ENCODE results near the gene DCP1A. TPM values are rescaled to one million over a fixed set of nuclear protein-coding genes. Genes with fewer than 3 reads are reported as not detected.

DCP1A gene
- total RNA-seq, 1 donor from 2014 or later: 32.9 TPM

DNA sequence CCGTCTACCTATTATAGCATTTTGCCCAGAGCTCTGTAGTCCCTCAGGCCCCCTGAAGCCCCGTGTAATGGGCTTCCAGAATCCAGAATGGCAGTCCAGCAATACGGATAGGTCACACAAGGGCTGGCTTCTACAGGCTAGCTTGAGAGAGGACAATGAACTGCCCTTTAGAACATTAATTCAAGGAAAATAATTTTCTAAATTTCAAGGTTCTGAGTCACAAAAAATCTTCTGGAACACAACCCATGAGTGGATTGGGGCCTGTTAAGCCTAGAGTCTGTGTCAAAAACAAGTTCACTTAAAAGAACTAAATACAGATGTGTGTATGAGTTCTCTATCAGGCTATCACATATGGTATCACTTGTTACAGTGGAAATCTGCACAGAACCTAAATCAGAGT lies 28.8 kb downstream of the DCP1A start:
- no peak for TF ChIP-seq POLR2A (IDR thresholded peaks at IDR 0.05)
- TF ChIP-seq, protein P1, sequence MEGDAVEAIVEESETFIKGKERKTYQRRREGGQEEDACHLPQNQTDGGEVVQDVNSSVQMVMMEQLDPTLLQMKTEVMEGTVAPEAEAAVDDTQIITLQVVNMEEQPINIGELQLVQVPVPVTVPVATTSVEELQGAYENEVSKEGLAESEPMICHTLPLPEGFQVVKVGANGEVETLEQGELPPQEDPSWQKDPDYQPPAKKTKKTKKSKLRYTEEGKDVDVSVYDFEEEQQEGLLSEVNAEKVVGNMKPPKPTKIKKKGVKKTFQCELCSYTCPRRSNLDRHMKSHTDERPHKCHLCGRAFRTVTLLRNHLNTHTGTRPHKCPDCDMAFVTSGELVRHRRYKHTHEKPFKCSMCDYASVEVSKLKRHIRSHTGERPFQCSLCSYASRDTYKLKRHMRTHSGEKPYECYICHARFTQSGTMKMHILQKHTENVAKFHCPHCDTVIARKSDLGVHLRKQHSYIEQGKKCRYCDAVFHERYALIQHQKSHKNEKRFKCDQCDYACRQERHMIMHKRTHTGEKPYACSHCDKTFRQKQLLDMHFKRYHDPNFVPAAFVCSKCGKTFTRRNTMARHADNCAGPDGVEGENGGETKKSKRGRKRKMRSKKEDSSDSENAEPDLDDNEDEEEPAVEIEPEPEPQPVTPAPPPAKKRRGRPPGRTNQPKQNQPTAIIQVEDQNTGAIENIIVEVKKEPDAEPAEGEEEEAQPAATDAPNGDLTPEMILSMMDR (IDR thresholded peaks at IDR 0.05): no peak
- no peak for TF ChIP-seq POLR2AphosphoS5 (IDR thresholded peaks at IDR 0.05; ENCODE audit: insufficient read depth in 1 of 2, low read depth in 1 of 2)

DNA sequence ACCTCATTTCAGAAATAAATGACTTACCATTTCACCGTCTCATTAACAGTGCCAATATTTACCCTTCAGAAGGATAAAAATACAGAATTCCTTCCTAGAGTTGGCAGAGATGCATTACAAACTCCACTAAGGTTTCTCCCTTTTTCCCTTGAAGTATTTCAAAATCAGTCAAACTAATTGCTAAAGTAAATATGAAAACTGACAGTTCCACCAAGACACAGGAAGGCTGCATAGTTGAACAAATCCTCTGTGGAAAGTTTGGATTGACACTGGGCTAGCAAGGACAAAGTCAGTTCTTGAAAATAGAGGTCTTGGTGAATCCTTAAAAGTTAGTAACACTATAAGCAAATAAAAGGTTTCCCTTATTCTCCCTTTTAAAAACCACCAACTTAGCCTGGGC lies 34.5 kb downstream of the DCP1A start:
- Histone ChIP-seq H3K27me3 (no peaks in the 10 kb centered on the region), H3K4me3 (no peak overlapping the region), H3K27ac (no peak overlapping the region), H3K4me1 (no peaks in the 10 kb centered on the region), H3K9me3 (no peaks in the 10 kb centered on the region), H3K36me3 (peaks cover 0 to 32% of the 10 kb centered on the region in 2 donors)
- no peak for TF ChIP-seq POLR2A (IDR thresholded peaks at IDR 0.05)
- no peak for TF ChIP-seq POLR2AphosphoS5 (IDR thresholded peaks at IDR 0.05; ENCODE audit: insufficient read depth in 1 of 2, low read depth in 1 of 2)
- TF ChIP-seq, protein P1 (IDR thresholded peaks at IDR 0.05): no peak
- intact Hi-C loops (cut with DNase I): no loop called here
- no peak for DNase-seq (ENCODE audit: extremely low spot score in 2 of 2)

More for the DNA sequence above, 28.8 kb downstream of the DCP1A start:
- Histone ChIP-seq H3K27ac (no peak overlapping the region), H3K9me3 (no peaks in the 10 kb centered on the region), H3K4me3 (no peak overlapping the region), H3K27me3 (no peaks in the 10 kb centered on the region), H3K4me1 (no peaks in the 10 kb centered on the region), H3K36me3 (peaks cover 0 to 6% of the 10 kb centered on the region in 2 donors)
- intact Hi-C loops (cut with DNase I): no loop called here
- DNase-seq (ENCODE audit: extremely low spot score in 2 of 2): no peak

DNA sequence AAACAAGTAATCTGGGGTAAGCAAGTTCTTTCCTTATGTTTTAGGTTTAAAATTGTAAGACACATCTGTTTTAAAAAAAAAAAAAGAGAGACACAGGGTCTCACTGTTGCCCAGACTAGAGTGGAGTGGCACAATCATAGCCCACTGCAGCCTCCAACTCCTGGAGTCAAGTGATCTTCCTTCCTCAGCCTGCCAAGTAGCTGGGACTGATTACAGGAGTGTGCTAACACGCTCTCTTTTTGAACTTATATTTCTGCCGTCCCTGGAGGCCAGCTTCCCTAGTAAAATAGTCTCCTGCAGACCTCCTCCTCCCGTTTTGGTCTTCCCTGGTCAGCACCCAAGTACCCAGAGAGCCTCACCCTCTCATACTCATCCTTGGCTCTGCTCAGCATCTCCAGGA lies 35.5 kb downstream of the DCP1A start:
- Histone ChIP-seq H3K4me3 (no peak overlapping the region), H3K27ac (no peak overlapping the region), H3K36me3 (peaks cover 0 to 37% of the 10 kb centered on the region in 2 donors), H3K9me3 (no peaks in the 10 kb centered on the region), H3K4me1 (no peaks in the 10 kb centered on the region), H3K27me3 (no peaks in the 10 kb centered on the region)
- TF ChIP-seq, protein P1 (IDR thresholded peaks at IDR 0.05): no peak
- TF ChIP-seq POLR2A (IDR thresholded peaks at IDR 0.05): no peak
- no peak for TF ChIP-seq POLR2AphosphoS5 (IDR thresholded peaks at IDR 0.05; ENCODE audit: insufficient read depth in 1 of 2, low read depth in 1 of 2)
- DNase-seq (ENCODE audit: extremely low spot score in 2 of 2): no peak
- intact Hi-C loops (cut with DNase I): no loop called here

DNA sequence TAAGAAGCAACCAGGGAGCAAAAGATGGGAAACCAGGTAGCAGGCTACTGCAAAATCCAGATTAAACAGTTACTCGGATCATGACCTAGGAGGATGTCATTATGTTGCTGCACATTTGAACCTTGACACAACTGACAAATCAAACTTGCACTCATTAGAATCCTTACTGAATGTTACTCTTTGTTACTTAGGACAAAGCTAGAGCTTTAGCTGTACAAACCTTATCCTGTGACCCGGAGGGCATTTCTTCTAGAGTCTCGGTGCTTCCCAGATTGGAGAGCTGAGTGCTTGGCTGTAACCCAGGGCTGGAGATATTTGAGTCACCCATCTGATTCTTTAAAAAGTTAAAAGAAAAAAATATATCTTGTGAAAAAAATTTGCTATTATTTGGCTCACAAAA lies 43.4 kb downstream of the DCP1A start:
- intact Hi-C loops (cut with DNase I): no loop called here

DNA sequence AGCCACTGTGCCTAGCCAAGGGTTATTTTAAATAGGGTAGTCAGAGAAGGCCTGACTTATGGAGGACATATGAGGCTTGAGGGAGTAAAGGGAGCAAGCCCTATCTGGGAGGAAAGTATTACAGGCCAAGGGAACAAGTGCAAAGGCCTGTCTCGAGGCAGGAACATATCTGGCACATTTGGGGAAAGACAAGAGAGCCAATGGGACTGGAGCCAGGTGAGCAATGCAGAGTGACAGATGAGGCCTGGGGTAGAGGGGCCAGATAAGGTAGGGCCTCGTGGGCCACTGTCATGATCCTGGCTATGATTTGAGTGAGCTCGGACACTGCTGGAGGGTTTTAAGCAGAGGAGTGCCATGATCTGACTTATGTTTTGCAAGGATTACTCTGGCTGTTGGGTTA lies 43.8 kb downstream of the DCP1A start:
- H3K36me3 ChIP-seq: peaks cover 0 to 47% of the 10 kb centered on the region in 2 donors
- H3K4me1 ChIP-seq: peaks cover 4% of the 10 kb centered on the region
- no peaks in the 10 kb centered on the region for H3K27me3 ChIP-seq
- DNase-seq (ENCODE audit: extremely low spot score in 2 of 2): no peak
- no peaks in the 10 kb centered on the region for H3K9me3 ChIP-seq
- no peak for TF ChIP-seq POLR2AphosphoS5 (IDR thresholded peaks at IDR 0.05; ENCODE audit: insufficient read depth in 1 of 2, low read depth in 1 of 2)
- no peak for TF ChIP-seq POLR2A (IDR thresholded peaks at IDR 0.05)
- TF ChIP-seq, protein P1 (IDR thresholded peaks at IDR 0.05): no peak
- intact Hi-C loops (cut with DNase I): no loop called here
- H3K27ac ChIP-seq: no peak overlapping the region
- H3K4me3 ChIP-seq: no peak overlapping the region

More for the DNA sequence above, 43.4 kb downstream of the DCP1A start:
- H3K27me3 ChIP-seq: no peaks in the 10 kb centered on the region
- H3K9me3 ChIP-seq: no peaks in the 10 kb centered on the region
- no peak for TF ChIP-seq POLR2A (IDR thresholded peaks at IDR 0.05)
- TF ChIP-seq POLR2AphosphoS5 (IDR thresholded peaks at IDR 0.05; ENCODE audit: insufficient read depth in 1 of 2, low read depth in 1 of 2): no peak
- TF ChIP-seq, protein P1 (IDR thresholded peaks at IDR 0.05): no peak
- H3K36me3 ChIP-seq: peaks cover 0 to 47% of the 10 kb centered on the region in 2 donors
- peaks cover 4% of the 10 kb centered on the region for H3K4me1 ChIP-seq
- no peak for DNase-seq (ENCODE audit: extremely low spot score in 2 of 2)
- H3K27ac ChIP-seq: no peak overlapping the region
- no peak overlapping the region for H3K4me3 ChIP-seq
